Mucosa of stomach (tissue), 1 donor: ENCODE measurements around the gene KLF17.
"Not testable (repeated sequence)": the region's sequence is repeated elsewhere in the genome, so short reads cannot be mapped to it uniquely, and the experiment has no call there.

Source experiments
- H3K27me3 ChIP-seq: one replicate; pipeline ENCODE4 v1.7.0; 2013; ENCODE audit warnings: mild to moderate bottlenecking, low read length; ENCODE audit not compliant: control insufficient read depth, insufficient read depth
- H3K36me3 ChIP-seq: one replicate; pipeline ENCODE4 v1.7.0; 2013; ENCODE audit warnings: low read length; ENCODE audit not compliant: control insufficient read depth, insufficient read depth
- H3K4me1 ChIP-seq: one replicate; pipeline ENCODE4 v1.7.0; 2013; ENCODE audit warnings: mild to moderate bottlenecking, low read length; ENCODE audit not compliant: control insufficient read depth, insufficient read depth
- H3K4me3 ChIP-seq: one replicate; pipeline ENCODE4 v1.7.0; 2013; ENCODE audit warnings: low read length
- H3K9ac ChIP-seq: one replicate; pipeline ENCODE4 v1.7.0; 2013; ENCODE audit warnings: mild to moderate bottlenecking, low read length, moderate library complexity
- H3K9me3 ChIP-seq: one replicate; pipeline ENCODE4 v1.7.0; 2013; ENCODE audit warnings: mild to moderate bottlenecking, low read length, moderate library complexity; ENCODE audit not compliant: control insufficient read depth
- donor health status: Pancreatic carcinoma.

KLF17 gene

DNA sequence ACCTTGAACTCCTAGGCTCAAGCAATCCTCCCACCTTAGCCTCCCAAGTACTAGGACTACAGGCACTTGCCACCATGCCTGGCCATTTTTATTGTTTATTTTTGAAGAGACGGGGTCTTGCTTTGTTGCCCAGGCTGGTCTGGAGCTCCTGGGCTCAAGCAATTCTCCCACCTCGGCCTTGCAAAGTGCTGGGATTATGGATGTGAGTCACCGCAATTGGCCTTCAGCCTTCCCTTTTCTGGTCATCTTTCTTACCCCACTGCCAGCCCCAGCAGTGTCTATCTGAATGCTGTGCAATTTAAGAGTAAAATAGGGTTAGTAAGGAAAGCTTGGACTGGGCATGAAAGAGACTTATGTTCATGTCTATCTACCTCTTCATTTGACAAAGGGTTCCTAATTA, 6.1 kb upstream of the KLF17 start:
- H3K9ac ChIP-seq: no peak overlapping the region
- H3K4me1 ChIP-seq: no peaks in the 10 kb centered on the region
- H3K27me3 ChIP-seq: peaks cover 2% of the 10 kb centered on the region
- H3K9me3 ChIP-seq: no peaks in the 10 kb centered on the region
- no peak overlapping the region for H3K4me3 ChIP-seq
- no peaks in the 10 kb centered on the region for H3K36me3 ChIP-seq

DNA sequence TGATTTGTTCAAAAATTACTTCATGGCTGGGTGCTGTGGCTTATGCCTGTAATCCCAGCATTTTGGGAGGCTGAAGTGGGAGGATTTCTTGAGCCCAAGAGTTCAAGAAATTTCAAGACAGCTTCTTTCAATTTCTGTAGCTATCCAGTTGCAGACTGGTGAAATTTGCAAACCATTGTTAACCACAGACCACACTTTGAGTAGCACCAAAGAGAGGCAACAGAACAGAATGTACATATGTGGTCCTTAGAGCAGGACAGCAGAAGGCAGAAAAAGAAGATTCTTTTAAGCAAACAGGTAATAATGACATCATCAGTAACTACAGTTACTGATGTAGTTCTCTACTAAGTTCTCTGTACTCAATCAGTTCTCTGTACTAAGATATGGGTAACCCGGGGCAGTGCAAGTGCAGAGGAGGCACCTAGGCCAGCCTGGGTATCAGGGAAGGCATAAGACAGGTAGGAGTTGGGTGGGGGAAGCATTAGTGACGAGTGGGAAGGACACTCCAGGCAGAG, 5.5 kb upstream of the KLF17 start:
- Histone ChIP-seq H3K9ac (no peak overlapping the region), H3K4me1 (no peaks in the 10 kb centered on the region)

DNA sequence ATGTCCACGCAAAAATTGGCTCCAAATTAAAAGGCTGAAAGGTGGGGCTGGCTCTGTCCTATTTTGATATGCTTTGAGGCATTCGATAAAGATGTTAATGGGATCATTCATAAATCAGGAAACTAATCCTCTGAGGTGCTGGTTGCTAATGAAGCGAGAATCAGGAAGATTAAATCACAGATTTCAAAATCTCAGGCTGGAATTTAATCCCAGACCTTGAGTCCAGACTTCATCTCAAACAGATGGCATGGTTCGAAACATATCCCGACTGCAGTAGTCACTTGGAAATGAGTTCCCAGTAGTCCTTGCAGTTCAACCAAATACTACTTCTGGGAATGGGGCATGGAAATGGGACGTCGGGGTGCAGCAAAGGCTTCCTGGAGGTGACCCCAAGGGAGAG, 4.5 kb upstream of the KLF17 start:
- no peak overlapping the region for H3K4me3 ChIP-seq
- no peaks in the 10 kb centered on the region for H3K36me3 ChIP-seq
- H3K27me3 ChIP-seq: peaks cover 2% of the 10 kb centered on the region
- H3K9ac ChIP-seq: no peak overlapping the region
- no peaks in the 10 kb centered on the region for H3K4me1 ChIP-seq
- H3K9me3 ChIP-seq: no peaks in the 10 kb centered on the region

More for the DNA sequence above, 5.5 kb upstream of the KLF17 start:
- no peak overlapping the region for H3K4me3 ChIP-seq
- no peaks in the 10 kb centered on the region for H3K36me3 ChIP-seq
- no peaks in the 10 kb centered on the region for H3K9me3 ChIP-seq
- peaks cover 2% of the 10 kb centered on the region for H3K27me3 ChIP-seq

DNA sequence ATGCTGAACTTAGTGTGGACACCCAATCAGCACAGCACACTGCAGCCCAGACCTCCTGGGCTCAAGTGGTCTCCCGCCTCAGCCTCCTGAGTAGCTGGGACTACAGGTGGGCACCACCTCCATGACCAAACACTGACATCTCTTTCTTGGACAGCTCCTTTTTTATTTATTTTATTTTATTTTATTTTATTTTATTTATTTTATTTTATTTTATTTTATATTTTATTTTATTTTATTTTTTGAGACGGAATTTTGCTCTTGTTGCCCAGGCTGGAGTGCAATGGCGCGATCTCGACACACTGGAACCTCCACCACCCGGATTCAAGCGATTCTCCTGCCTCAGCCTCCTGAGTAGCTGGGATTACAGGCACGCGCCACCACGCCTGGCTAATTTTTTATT, 1.3 kb upstream of the KLF17 start:
- not testable (repeated sequence) for H3K4me1 ChIP-seq, H3K9me3 ChIP-seq, H3K9ac ChIP-seq, H3K27me3 ChIP-seq, H3K4me3 ChIP-seq, H3K36me3 ChIP-seq

DNA sequence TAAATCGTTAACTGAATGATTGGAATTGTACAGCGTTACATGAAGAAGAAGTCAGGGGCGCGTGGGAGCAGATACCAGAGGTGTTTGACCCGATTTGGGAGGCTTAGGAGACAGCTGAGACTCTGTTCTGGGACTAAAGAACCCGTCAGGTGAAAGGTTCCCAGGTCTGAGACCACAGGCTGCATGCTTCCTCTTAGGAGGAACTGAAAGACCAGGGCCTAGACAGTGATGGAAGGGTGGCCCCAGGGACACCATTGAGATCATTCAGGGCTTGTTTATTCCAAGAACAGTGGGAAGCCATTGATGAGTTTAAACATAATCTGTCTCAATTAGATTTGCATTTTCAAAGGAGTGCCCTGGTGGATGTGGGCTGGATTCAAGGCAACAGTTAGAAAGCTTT, 904 bp downstream of the KLF17 start:
- no peaks in the 10 kb centered on the region for H3K36me3 ChIP-seq
- H3K4me1 ChIP-seq: no peaks in the 10 kb centered on the region
- H3K4me3 ChIP-seq: no peak overlapping the region
- H3K9ac ChIP-seq: no peak overlapping the region
- no peaks in the 10 kb centered on the region for H3K9me3 ChIP-seq
- no peaks in the 10 kb centered on the region for H3K27me3 ChIP-seq

DNA sequence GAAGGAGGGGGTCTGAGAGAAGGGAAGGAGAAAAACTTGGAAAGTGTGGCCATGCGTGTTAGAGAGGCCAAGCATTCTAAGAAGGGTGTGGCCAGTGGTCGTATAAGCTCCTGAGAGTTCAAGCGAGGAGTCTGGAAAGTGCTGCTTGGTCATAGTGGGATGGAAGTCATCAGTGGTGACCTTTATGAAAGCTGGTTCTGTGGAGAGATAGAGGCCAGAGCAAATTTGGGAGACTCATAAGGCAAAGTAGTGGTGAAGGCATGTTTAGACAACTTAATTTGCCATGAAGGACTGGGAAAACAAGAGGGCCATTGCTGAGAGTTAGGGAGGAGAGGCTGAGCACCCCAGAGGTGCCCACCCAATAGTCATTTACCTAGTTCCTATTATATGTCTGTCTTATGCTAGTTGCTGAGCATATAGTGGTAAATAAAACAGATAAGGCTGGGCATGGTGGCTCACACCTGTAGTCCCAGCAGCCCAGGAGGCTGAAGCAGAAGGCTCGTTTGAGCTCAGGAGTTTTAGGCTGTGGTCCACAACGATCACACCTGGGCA, 1.9 kb downstream of the KLF17 start:
- no peaks in the 10 kb centered on the region for H3K9me3 ChIP-seq
- no peak overlapping the region for H3K4me3 ChIP-seq
- no peaks in the 10 kb centered on the region for H3K36me3 ChIP-seq
- no peaks in the 10 kb centered on the region for H3K27me3 ChIP-seq
- H3K9ac ChIP-seq: no peak overlapping the region
- H3K4me1 ChIP-seq: no peaks in the 10 kb centered on the region

DNA sequence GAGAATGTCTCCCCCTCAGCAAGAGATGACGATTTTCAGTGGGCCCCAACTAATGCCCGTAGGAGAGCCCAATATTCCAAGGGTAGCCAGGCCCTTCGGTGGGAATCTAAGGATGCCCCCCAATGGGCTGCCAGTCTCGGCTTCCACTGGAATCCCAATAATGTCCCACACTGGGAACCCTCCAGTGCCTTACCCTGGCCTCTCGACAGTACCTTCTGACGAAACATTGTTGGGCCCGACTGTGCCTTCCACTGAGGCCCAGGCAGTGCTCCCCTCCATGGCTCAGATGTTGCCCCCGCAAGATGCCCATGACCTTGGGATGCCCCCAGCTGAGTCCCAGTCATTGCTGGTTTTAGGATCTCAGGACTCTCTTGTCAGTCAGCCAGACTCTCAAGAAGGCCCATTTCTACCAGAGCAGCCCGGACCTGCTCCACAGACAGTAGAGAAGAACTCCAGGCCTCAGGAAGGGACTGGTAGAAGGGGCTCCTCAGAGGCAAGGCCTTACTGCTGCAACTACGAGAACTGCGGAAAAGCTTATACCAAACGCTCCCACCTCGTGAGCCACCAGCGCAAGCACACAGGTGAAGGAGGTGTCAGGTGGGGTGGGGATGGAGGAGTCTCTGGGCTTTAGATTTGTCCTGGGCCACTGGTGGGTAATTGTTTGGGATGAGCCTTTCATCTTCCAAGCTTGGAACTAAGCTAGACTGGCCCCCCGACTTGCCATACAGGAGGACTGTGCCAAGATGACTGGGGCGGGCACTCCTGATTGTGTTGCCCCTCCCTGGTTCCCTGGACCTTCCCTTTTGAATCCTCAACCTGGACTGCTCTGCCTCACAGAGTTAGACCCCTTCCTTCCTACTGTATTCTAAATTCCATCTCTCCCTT, 11.2 kb downstream of the KLF17 start:
- H3K4me3 ChIP-seq: no peak overlapping the region
- no peaks in the 10 kb centered on the region for H3K36me3 ChIP-seq
- no peak overlapping the region for H3K9ac ChIP-seq
- H3K27me3 ChIP-seq: no peaks in the 10 kb centered on the region
- H3K9me3 ChIP-seq: no peaks in the 10 kb centered on the region
- H3K4me1 ChIP-seq: no peaks in the 10 kb centered on the region

DNA sequence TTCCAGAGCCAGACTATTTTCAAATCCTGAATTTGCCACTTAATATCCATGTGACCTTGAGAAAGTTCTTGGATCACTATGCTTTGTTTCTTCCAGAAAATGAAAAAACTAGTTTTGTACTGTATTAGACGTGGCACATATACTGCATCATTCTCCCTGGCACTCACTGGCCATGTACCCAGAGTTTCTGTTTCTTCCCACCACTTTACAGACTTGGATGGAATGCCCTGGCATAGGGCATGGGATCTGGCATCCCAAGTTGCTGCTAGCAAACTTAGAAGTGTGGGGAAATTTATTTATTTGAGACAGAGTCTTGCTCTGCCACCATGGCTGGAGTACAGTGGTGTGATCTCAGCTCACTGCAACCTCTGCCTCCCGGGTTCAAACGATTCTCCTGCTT, 12.8 kb downstream of the KLF17 start:
- H3K4me3 ChIP-seq: no peak overlapping the region
- no peaks in the 10 kb centered on the region for H3K27me3 ChIP-seq
- no peaks in the 10 kb centered on the region for H3K4me1 ChIP-seq
- H3K9ac ChIP-seq: no peak overlapping the region
- no peaks in the 10 kb centered on the region for H3K36me3 ChIP-seq
- H3K9me3 ChIP-seq: no peaks in the 10 kb centered on the region

DNA sequence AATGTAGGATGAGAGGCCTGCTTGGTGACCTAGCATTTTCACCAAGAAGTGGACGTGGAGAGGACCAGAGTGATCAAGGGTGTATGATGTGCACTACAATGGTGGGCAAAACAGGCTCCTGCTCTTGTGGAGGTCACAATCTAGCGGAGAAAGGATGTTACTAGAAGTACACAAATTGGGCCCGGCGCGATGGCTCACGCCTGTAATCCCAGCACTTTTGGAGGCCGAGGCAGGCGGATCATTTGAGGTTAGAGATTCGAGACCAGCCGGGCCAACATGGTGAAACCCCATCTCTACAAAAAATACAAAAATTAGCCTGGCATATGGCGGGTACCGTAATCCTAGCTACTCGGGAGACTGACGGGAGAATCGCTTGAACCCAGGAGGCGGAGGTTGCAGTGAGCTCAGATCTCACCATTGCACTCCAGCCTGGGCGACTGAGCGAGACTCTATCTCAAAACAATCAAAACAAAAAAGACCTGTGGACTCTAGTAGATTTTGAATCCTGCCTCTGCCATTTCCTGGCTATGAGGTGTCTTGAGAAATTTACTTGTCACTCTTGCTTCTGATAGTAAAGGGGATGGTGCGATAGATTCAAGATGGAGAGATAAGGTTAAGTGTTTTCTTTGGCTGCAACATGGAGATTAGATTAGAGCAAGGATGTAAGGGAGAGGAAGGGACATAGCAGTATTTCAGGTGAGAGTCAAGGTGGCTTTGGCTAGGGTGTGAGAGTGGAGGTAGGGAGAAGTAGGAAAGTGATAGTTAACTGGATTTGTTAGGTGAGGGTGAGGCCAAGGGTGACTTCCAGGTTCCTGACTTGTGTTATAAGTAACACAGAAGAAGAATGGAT, 15.7 kb downstream of the KLF17 start:
- H3K9me3 ChIP-seq: no peaks in the 10 kb centered on the region
- H3K4me1 ChIP-seq: no peaks in the 10 kb centered on the region
- H3K27me3 ChIP-seq: no peaks in the 10 kb centered on the region
- no peak overlapping the region for H3K9ac ChIP-seq
- H3K36me3 ChIP-seq: no peaks in the 10 kb centered on the region
- H3K4me3 ChIP-seq: no peak overlapping the region

DNA sequence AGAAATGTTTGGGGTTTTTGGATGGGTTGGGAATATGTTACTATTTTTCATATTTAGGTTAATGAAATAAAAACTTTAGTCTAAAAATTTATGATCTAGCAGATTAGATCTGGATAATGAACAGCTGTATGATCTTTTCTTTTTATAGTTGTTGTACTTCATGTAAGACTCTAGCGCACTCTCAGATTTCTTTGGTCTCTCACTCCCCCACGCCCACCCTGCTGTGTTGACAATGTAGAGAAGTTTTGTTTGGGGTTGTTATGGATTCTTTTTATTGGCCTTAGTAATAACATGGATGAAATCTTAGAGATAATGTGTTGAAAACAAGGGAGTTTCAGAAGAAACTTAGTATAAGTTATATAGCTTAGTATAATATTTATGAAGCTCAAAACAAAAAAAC, 17.3 kb downstream of the KLF17 start:
- H3K4me3 ChIP-seq: no peak overlapping the region
- no peaks in the 10 kb centered on the region for H3K9me3 ChIP-seq
- H3K27me3 ChIP-seq: no peaks in the 10 kb centered on the region
- no peaks in the 10 kb centered on the region for H3K4me1 ChIP-seq
- no peaks in the 10 kb centered on the region for H3K36me3 ChIP-seq
- no peak overlapping the region for H3K9ac ChIP-seq

DNA sequence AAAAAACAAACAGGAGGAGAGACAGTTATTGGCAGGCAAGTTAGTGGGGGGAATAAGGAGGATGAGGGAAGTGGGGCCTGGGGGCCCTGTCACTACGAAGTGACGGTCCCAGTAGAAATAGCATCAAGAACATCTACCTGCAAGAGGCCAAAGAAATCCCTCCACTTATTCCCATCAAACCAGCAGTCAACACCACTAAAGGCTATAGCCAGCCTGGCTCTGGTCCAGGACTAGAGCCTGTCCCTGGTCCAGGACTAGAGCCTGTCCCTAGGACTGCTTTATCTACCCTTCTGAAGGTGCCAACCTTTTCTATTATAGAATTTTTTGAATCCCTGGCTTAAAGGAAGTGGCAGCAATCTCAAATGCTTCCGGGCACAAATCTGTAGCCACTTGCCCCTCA, 19.6 kb downstream of the KLF17 start:
- Histone ChIP-seq H3K9ac (no peak overlapping the region), H3K9me3 (no peaks in the 10 kb centered on the region), H3K36me3 (no peaks in the 10 kb centered on the region), H3K27me3 (no peaks in the 10 kb centered on the region), H3K4me1 (no peaks in the 10 kb centered on the region), H3K4me3 (no peak overlapping the region)

DNA sequence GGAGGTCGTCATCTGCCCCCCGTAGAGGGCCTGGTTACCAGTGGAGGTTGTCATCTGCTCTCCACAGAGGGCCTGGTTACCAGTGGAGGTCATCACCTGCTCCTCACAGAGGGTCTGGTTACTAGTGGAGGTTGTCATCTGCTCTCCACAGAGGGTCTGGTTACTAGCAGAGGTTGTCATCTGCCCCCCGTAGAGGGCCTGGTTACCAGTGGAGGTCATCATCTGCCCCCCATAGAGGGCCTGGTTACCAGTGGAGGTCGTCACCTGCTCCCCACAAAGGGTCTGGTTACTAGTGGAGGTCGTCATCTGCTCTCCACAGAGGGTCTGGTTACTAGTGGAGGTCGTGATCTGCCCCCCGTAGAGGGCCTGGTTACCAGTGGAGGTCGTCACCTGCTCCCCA, 20.9 kb downstream of the KLF17 start:
- not testable (repeated sequence) for H3K9me3 ChIP-seq, H3K36me3 ChIP-seq, H3K4me1 ChIP-seq, H3K9ac ChIP-seq, H3K27me3 ChIP-seq, H3K4me3 ChIP-seq
